GM23338 (cell line): ENCODE results near the gene FTCD.
"Not testable (repeated sequence)": the region's sequence is repeated elsewhere in the genome, so short reads cannot be mapped to it uniquely, and the experiment has no call there.

ENCODE experiments used
- CTCF ChIP-seq, 2 experiments: fragments of 200-600 bp in 1 of 2; sonication (generic) in 1 of 2; conservative IDR thresholded peaks; 2 replicates each; pipeline versions ENCODE4 v1.5.1 to v1.6.1; 2016 to 2017; ENCODE audit warnings: antibody characterized with exemption in 2 of 2, low read depth in 2 of 2, mild to moderate bottlenecking in 2 of 2, moderate library complexity in 1 of 2
- ETS1 ChIP-seq: IDR thresholded peaks from 2 replicates; pipeline ENCODE4 v1.6.1; 2016; ENCODE audit warnings: antibody characterized with exemption
- EZH2phosphoT487 ChIP-seq: fragments of 200-600 bp; sonication (generic); IDR thresholded peaks from one replicate; pipeline ENCODE4 v1.8.1; 2018; ENCODE audit warnings: antibody characterized with exemption; ENCODE audit not compliant: unreplicated experiment
- JUNB ChIP-seq: IDR thresholded peaks from one replicate; pipeline ENCODE4 v1.6.1; 2016; ENCODE audit warnings: antibody characterized with exemption; ENCODE audit not compliant: unreplicated experiment
- NANOG ChIP-seq: IDR thresholded peaks from 2 replicates; pipeline ENCODE4 v1.6.1; 2016; ENCODE audit warnings: antibody characterized with exemption, borderline replicate concordance
- POLR2AphosphoS5 ChIP-seq: IDR thresholded peaks from 2 replicates; pipeline ENCODE4 v1.6.1; 2016; ENCODE audit warnings: antibody characterized with exemption, low read depth
- REST ChIP-seq: IDR thresholded peaks from one replicate; pipeline ENCODE4 v1.6.1; 2018; ENCODE audit warnings: antibody characterized with exemption; ENCODE audit not compliant: unreplicated experiment

GRCh38 chr21:46107376-46107775 is 48.0 kb downstream of the FTCD start:
- TF ChIP-seq CTCF (conservative IDR thresholded peaks at IDR 0.05; ENCODE audit: low read depth in 2 of 2); POLR2AphosphoS5; ETS1; JUNB; EZH2phosphoT487; REST: not testable (repeated sequence)
- TF ChIP-seq NANOG = 0 out of 2 replicates have a peak, but pooled peaks have one; percentile 8
